Panc1 (cell line): ENCODE data around the gene AMDHD2.

Experiments used
- REST ChIP-seq, 2 experiments: IDR thresholded peaks; 2 replicates each; pipeline ENCODE4 v1.6.1; 2011 to 2012; ENCODE audit warnings: low read depth in 2 of 2, control low read depth in 1 of 2, low read length in 1 of 2, mild to moderate bottlenecking in 1 of 2, moderate library complexity in 1 of 2; ENCODE audit not compliant: insufficient read depth in 1 of 2
- TF ChIP-seq, protein P1 (sequence below): fragments of 450-650 bp; IDR thresholded peaks from 2 replicates; pipeline ENCODE4 v1.5.1; 2017; ENCODE audit warnings: mild to moderate bottlenecking

- TF ChIP-seq REST (IDR thresholded peaks at IDR 0.05; ENCODE audit: insufficient read depth in 1 of 2, low read depth in 2 of 2, low read length in 1 of 2): no peak
- TF ChIP-seq, protein P1, sequence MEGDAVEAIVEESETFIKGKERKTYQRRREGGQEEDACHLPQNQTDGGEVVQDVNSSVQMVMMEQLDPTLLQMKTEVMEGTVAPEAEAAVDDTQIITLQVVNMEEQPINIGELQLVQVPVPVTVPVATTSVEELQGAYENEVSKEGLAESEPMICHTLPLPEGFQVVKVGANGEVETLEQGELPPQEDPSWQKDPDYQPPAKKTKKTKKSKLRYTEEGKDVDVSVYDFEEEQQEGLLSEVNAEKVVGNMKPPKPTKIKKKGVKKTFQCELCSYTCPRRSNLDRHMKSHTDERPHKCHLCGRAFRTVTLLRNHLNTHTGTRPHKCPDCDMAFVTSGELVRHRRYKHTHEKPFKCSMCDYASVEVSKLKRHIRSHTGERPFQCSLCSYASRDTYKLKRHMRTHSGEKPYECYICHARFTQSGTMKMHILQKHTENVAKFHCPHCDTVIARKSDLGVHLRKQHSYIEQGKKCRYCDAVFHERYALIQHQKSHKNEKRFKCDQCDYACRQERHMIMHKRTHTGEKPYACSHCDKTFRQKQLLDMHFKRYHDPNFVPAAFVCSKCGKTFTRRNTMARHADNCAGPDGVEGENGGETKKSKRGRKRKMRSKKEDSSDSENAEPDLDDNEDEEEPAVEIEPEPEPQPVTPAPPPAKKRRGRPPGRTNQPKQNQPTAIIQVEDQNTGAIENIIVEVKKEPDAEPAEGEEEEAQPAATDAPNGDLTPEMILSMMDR: no peak
Measured at GRCh38 chr16:2476741-2477140, 43.4 kb upstream of the AMDHD2 start.
